GM19240 (cell line): ENCODE results near the gene DYSF.

Experiments
- DNase-seq: peaks from one replicate; pipeline ENCODE4 v3.0.0; 2011; ENCODE audit warnings: low spot score; ENCODE audit not compliant: insufficient read length

The DYSF gene

GRCh38 chr2:71611781-71612527 lies 158.6 kb downstream of the DYSF start:
- DNase-seq, result no peak

DNA sequence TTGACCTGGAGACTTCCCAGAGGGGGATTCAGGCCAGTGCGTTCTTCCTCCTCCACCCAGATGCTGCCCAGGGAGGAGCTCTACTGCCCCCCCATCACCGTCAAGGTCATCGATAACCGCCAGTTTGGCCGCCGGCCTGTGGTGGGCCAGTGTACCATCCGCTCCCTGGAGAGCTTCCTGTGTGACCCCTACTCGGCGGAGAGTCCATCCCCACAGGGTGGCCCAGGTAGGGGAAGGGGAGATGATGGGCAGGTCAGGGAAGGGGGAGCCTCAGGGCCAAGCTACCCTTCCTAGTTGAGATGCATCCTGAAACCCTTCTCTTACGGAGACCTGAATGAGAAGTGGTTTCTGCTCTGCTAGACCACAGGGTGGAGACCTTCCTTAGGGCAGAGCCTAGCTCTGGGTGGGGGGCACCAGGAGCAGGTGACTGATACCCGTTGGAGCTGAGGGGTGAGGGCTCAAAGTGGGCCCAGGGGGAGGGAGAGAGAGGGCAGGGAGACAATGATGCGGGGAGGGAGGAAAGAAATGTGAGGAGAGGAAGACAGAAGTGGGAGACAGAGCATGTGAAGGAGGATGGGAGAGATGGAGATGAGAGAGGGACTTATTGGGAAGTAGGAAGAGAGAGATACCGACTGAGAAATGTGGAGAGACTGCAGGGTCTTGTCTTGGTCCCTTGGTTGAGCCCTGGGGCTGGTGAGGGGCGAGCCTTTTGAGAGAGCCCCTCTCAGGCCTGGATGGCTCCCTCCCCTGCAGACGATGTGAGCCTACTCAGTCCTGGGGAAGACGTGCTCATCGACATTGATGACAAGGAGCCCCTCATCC lies 159.4 kb downstream of the DYSF start:
- no peak for DNase-seq

- DNase-seq, result no peak
Observed at GRCh38 chr2:71613403-71613952, 160.1 kb downstream of the DYSF start.

DNA sequence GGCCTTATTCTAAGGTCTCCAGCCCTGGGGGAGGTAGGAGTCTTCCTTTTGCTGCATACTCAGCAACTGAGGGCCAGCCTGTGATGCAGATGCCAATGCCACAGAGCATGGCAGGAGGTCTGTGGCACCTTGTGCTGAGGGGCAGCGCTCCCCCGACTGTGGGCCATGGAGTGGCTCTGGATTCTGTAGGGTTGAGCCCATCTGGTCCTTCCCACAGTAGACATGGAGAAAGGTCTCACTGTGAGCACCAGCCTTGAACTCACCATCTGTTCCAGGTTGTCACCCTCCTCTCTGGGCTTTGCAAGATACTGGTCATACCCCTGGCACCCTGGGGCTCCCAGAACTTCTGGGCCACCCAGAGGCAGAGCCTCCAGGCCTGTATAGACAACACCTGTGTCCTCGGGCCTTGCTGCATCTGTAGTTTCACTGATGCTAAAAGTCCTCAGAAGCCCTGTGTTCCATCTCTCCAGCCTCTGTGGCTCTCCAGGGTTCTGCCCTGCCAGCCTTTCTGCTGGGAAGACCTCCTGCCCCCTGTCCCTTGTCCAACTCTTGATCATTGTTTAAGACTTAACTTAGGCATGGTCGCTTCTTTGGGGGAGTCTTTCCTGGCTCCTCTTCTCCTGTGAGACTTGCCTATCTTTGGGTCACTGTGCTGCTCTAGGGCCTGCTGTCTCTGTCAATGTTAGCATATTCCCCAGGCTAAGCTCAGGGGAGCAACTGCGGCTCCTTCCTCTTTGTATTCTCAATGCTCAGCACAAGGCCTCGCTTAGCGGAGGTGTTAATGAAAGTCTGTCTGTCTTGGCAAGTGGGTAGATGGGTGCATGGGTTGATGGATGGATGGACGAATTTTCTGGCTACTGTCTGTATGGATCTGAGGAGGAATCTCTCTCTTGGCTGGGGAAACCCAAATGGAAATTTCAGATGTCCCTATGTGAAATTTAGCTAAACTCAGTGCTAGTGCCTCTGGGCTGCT lies 160.9 kb downstream of the DYSF start:
- no peak for DNase-seq

DNA sequence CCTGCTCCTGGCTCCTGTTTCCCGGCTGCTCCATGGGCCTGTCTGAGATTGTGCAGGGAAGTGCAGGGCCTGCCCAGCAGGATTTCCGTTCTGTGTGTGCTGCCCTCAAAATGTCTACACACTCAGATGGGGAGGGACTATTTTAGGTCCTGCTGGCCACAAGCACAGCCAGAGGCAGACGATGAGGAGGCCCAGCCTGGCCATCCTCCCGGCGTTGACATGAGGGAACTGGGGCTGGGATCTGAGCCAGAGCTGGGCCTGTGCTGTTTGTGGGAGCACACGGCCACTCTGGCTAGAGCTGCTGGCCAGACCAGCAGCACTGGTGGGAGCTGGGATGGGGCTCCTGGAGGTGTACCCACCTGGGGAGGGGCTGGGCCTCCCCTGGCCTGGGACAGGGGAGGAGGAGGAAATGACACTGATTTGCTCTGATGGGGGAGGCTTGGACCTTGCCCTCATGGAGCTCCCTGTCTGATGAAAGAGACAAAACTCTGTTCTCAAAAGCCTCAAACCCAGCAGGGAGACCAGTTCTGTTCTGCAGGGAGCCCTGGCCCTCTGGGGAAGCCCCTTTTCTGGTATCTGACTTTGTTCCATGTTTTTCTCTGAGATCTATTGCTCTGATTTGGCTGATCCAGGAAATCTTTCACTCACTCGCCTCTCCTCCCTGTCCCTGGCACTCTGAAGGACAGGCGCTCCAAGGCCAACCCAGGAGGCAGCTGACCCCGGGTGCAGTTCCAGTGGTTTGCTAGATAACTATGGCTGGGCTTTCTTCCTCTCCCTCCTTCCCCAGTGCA lies 161.8 kb downstream of the DYSF start:
- no peak for DNase-seq

- DNase-seq, result no peak
Observed at GRCh38 chr2:71615767-71616730, 162.7 kb downstream of the DYSF start.

DNA sequence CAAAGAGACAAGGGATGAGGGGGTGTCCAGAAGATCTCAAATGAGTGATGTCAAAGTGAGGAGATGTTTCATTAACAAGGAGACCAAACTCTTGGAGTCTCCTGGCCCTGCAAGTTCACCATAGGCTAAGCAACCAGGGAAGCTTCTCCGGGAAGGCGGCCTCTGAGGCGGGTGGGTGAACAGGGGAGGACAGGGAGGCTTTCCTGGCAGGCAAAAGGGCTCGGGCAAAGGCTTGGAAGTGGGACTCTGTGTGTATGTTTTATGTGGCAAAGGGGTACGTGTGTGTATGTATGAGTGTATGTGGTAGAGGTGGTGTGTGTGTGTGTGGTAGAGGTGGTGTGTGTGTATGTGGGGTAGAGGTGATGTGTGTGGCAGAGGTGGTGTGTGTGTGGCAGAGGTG lies 163.9 kb downstream of the DYSF start:
- DNase-seq, result no peak

- DNase-seq, result no peak
Observed at GRCh38 chr2:71618327-71619113, 165.2 kb downstream of the DYSF start.

DNA sequence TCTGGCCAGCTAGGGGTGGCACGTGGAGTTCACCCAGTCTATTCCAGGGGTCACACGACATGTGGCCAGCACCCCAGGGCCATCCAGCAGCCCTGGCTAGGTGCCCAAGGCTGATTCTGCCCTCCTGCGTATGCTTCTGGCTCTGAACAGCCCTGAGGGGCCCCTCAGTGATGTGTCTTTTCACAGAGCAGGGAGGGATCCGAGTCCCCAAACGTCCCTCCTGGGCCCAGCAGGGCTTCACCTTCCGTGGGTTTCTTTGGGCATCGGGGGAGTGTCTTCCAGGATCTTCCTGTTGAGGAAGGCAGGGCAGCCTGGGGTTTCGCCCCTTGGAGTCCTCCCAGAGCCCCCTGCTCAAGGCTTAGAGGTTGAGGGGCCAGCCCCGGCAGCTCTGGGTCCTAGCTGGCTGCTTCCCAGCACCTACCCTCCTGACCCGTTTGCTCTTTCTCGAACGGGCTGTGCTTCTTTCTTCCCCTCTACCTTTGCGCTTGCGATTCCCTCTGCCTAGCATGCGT lies 165.9 kb downstream of the DYSF start:
- no peak for DNase-seq

- no peak for DNase-seq
Observed at GRCh38 chr2:71620116-71620515, 166.8 kb downstream of the DYSF start.

GRCh38 chr2:71620851-71621251 lies 167.5 kb downstream of the DYSF start:
- DNase-seq, result no peak

DNA sequence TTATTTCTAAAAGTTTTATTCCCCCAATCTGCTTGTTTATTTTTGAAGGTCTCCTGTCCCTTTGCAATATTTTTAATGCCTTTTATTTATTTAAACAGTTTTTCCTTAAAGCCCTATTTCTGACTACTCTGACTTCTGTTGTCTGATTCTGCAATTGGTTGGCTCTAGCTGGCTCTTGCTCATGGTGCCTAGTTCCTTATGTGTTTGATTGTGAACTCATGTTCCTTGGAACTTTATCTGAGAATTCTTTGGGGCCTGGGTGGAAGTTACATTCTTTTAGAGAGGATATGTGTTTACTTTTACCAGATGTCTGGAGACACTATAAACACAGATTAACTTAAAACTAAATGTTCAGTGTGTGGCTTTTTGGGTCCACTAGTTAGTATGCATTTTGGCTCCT lies 175.9 kb downstream of the DYSF start:
- no peak for DNase-seq

DNA sequence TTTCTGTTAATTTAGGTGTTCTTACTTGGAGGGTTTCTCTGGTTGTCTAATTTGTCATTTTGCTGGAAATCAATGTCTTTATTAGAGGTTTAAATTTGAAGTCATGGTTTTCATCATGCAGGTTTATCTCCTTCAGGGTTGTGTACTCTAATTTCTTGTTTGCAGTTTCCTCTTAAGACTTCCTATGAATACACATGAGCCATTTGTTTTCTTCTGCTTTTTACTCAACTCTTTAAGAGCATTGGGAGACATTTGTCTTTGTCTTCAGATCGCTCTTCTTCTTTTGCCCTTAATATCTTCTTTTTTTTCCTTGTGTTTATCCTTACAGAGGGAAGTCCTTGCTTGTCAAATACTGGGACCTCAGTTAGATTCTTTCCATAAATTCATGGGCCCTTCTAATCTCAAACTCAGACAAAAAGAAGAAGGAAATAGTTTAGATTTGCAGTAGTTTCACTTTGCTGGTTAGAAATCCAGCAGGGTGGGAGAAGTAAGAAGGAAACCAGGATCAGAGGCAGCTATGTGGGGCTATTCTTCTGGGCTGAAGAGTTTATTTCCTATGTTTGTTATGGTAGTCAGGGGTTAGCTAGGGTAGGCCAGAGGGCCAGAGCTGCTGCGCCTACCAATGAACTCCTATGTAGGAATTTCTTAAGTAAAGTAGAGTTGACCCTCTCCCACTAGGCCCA lies 176.6 kb downstream of the DYSF start:
- DNase-seq, result no peak

GRCh38 chr2:71630454-71631328 lies 177.3 kb downstream of the DYSF start:
- DNase-seq, result no peak

GRCh38 chr2:71631411-71631931 lies 178.1 kb downstream of the DYSF start:
- DNase-seq, result no peak

- no peak for DNase-seq
Observed at GRCh38 chr2:71633086-71633485, 179.7 kb downstream of the DYSF start.

DNA sequence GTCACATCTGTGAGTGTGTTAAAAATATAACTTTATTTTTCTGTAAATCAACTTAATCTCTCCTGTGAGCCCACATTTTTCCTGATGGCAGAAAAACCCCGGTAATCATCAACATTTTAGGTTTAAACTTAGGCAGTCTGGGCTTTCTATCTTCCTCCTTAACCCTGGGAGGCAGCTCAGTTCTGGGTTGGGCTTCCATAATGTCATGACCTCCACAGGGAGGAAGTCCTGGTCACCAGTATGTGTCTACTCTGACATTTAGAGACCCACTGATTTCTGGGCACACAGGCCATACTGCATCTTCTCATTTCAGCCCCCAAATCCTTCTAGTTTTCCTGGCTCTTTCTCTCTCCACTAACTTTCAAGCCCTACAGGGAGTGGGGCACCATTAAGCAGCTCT lies 181.2 kb downstream of the DYSF start:
- DNase-seq, result no peak
